HG03175 (cell line): ENCODE measurements around the gene CAMK2N2.

Experiments used
- ATAC-seq: cut with Tn5 transposase; IDR thresholded peaks from one replicate; pipeline ENCODE4 v1.9.1; 2021; ENCODE audit warnings: mild to moderate bottlenecking, moderate library complexity; ENCODE audit not compliant: unreplicated experiment

CAMK2N2 gene

GRCh38 chr3:184227481-184227935 is 33.8 kb downstream of the CAMK2N2 start:
- ATAC-seq = no peak

- ATAC-seq = no peak
Measured at GRCh38 chr3:184223946-184224345, 37.4 kb downstream of the CAMK2N2 start.

- ATAC-seq = no peak
Measured at GRCh38 chr3:184222521-184222920, 38.8 kb downstream of the CAMK2N2 start.

GRCh38 chr3:184218814-184219213 is 42.5 kb downstream of the CAMK2N2 start:
- ATAC-seq = no peak

GRCh38 chr3:184211718-184212117 is 49.6 kb downstream of the CAMK2N2 start:
- ATAC-seq = no peak

- no peak for ATAC-seq
Measured at GRCh38 chr3:184211297-184211696, 50.1 kb downstream of the CAMK2N2 start.
